ENCODE measurements around the gene RALGPS1.

- TF ChIP-seq CTCF (IDR thresholded peaks at IDR 0.05; ENCODE audit: low read depth, low read length) (no peak), MAX (IDR thresholded peaks at IDR 0.05; ENCODE audit: low read depth, low read length) (no peak), POLR2A (IDR thresholded peaks at IDR 0.05; ENCODE audit: extremely low read depth, insufficient read length) (no peak), MYC (IDR thresholded peaks at IDR 0.05; ENCODE audit: low read depth, low read length) (no peak)
These were observed 74.3 kb downstream of the RALGPS1 start for GRCh38 chr9:126988857-126989256.
